NCI-H2029 (cell line): ENCODE data around the gene SRGN.
A peak's percentile ranks its signal among the peaks of the same experiment; 100 is the strongest.

Experiments used
- DNase-seq: peaks from one replicate; lab custom pipeline; 2025; lab: John Stamatoyannopoulos, UW

Gene SRGN

GRCh38 chr10:69090685-69091084, 2.8 kb downstream of the SRGN start:
- no peak for DNase-seq

DNA sequence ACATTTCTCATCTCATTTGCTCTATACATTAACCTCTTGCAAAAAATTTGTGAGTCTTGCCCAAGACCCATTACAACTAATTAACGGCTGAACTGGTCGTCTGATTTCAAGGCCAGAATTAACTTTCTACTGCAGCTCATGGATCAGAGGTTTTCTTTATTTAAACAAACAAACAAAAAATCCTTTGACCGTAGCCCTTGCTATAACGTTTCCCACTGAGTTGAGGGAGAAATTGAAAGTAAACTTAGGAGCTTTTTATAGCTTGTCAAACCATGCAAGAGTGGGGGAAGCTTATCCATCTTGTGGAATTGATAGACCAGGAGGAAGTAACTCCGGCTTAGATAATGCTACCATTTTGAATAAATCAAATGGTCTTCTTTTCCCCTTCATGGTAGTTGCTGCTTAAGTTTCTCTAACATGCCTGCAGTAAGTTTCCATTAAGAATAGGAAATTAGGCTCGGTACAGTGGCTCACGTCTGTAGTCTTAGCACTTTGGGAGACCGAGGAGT, 3.3 kb downstream of the SRGN start:
- no peak for DNase-seq

GRCh38 chr10:69092959-69093850, 5.3 kb downstream of the SRGN start:
- peak; percentile 9 for DNase-seq

GRCh38 chr10:69093933-69094332, 6.0 kb downstream of the SRGN start:
- DNase-seq: no peak

- DNase-seq: no peak
Measured at GRCh38 chr10:69096045-69096444, 8.1 kb downstream of the SRGN start.

GRCh38 chr10:69097729-69098128, 9.8 kb downstream of the SRGN start:
- DNase-seq: no peak

GRCh38 chr10:69100136-69100872, 12.4 kb downstream of the SRGN start:
- DNase-seq: no peak

DNA sequence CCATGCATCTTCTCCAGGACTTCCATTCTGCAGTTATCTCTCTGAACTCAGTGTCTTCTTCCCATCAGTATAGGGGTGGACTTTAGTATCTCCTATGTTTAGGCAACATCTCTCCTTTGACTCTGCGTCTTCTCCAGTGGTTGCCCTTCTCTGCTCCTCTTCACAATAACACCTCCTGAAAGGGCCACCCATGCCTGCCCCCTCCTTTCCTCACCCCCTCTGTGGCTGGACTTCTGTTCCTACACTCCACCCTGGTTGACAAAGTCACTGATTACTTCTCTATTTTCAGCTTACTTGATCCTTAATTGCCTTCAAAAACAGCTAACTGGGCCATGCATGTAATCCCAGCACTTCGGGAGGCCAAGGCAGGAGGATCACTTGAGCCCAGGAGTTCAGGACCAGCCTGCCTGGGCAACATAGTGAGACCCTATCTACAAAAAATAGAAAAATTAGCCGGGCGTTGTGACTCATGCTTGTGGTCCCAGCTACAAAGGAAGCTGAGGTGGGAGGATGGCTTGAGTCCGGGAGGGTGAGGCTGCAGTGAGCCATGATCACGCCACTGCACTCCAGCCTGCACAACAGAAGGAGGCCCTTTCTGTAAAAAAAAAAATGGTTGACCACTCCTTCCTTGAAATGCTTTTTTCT, 13.7 kb downstream of the SRGN start:
- DNase-seq: no peak

- DNase-seq: no peak
Measured at GRCh38 chr10:69102440-69102839, 14.5 kb downstream of the SRGN start.

DNA sequence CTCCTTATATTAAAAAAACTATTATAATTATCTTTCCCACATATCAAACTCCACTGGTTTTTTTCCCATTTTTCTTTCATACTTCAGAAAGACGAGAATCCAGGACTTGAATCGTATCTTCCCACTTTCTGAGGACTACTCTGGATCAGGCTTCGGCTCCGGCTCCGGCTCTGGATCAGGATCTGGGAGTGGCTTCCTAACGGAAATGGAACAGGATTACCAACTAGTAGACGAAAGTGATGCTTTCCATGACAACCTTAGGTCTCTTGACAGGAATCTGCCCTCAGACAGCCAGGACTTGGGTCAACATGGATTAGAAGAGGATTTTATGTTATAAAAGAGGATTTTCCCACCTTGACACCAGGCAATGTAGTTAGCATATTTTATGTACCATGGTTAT, 15.9 kb downstream of the SRGN start:
- no peak for DNase-seq

GRCh38 chr10:69104994-69105790, 17.3 kb downstream of the SRGN start:
- no peak for DNase-seq

DNA sequence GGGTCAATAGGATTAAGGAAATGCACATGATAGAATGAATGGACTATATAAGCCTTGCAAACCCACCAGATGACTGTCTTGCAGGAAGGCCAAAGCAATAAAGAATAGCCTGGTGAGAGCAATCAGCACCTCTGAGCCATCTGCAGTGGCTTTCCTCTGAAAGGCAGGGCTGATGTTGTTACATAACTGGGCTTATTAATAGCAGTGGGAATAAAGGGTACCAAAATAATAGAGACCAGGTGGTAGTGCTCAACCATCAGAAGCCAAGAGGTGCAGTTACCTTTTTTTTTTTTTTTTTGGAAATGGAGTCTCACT, 19.2 kb downstream of the SRGN start:
- DNase-seq: no peak

DNA sequence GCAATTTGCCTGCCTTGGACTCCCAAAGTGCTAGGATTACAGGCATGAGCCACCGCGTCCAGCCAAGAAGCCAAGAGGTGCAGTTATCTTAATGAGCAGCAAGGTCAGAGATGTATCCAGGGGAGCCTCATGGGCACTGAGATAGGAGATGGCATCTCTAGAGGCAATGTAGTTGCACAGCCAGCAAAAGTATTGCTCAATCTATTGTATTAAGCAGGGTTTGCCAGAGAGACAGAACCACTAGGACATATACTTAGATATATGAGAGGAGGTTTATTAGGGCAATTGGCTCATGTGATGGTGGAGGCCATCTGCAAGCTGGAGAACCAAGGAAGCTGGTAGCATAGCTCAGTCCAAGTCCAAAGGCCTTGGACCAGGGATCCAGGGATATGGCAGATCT, 19.8 kb downstream of the SRGN start:
- no peak for DNase-seq

DNA sequence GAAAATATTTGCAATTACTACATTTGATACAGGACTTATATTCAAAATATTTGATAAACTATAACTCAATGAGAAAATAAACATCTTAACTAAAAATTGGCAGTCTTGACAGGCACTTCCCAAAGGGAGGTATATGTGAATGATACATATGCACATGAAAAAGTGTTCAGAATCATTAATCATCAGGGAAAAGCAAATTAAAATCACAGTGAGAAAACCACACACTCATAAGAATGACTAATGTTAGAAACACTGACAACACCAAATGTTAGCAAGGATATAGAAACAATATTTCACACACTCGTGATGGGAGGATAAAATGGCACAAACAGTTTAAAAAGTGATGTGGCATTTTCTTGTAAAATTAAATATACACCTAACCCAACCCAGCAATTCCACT, 32.0 kb downstream of the SRGN start:
- no peak for DNase-seq

GRCh38 chr10:69123306-69123746, 35.4 kb downstream of the SRGN start:
- peak; percentile 6 for DNase-seq

DNA sequence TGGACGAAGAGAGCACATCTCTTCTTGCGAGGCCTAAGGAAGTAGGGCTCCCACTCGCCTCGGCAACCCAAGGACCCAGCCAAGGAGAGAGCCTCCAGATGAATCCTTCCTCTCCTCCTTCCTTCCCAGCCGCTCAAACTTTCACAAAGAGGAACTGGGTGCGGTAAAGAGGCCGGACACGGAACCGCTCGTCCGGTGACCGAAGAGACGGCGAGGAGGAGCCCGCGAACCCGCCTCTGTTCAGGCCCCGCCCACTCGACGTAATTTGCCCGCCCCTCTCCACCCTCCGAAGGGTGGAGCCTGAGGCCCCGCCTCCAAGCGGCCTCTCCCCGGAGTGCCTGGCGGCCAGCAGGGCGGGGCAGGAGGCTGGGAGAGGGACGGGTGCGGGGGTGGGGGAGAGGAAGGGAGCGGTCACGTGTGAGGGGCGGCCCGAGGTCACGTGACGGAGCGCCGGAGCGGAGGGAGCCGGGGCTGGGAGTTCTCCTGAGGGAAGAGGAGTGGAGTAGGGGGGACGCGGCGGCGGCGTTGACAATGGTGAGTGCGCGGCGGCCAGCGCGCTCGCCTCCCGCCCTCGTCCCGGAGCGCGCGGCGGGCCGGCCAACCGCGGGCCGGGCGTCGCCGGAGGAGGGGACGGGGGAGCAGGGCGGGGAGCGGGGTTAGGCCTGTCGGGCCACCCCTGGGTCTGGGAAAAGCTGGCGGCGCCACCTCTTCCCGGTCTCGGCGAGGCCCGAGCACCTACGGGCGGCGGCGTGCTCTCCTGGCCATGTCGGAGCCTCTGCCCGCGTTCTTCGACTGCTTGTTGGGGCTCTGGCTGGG, 36.1 kb downstream of the SRGN start, which contains the start of gene VPS26A:
Gene VPS26A, plus strand, starts transcription at position 432 of the 816 bp plus-strand sequence. Its CDS starts 100 bp downstream, at position 532.
- DNase-seq: peak; percentile 91

DNA sequence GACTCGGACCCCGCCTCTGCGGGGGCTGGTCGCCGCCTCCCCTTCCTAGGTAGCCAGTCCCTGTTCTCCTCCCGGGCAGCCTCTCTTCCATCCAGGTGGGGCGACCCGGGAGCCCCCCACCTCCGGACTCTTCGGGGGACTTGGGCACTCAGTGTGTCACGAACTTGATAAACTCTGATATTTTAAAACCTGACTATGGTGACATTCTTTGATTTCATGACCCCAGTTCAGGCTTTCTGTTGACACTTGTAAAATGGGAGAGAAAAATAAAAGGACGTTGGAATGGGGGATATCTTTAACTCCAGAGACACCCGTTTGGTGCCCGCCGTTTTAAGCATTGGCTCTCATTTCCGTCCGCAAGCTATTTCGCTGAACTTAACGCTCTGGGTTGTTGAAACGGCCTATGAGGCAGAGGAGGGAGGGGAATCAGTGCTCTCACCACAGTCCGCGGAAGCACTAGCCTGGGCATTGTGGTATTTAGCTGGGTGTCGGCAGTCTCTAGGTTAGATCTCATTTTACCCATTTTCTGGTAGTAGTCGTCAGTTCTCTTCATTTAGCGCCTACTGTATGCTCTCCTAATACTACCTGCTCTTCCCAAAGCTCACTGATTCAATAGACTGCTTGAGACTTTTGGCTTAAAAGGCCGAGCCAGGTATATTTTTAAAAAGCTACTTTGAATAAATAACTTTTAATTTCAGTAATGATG, 36.8 kb downstream of the SRGN start:
- DNase-seq: peak; percentile 3

DNA sequence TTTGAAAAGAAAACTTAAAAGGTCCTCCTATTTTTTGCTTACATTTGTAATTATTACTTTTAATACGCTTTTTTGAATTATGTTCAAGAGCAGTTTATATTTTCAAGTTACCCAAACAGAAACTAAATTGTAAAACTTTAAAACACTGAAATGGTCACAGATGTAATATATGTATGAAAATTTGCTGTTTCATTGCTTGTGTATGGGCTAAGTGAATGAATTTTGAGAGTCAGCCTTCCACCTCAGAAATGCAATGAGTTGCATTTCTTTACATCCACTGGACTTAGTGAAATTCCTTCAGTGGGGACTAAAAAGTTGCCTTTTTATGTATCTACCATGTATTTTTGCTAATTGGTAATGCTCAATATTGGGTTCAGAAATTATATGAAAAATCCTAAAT, 37.7 kb downstream of the SRGN start:
- no peak for DNase-seq

- no peak for DNase-seq
Measured at GRCh38 chr10:69130251-69130650, 42.3 kb downstream of the SRGN start.

DNA sequence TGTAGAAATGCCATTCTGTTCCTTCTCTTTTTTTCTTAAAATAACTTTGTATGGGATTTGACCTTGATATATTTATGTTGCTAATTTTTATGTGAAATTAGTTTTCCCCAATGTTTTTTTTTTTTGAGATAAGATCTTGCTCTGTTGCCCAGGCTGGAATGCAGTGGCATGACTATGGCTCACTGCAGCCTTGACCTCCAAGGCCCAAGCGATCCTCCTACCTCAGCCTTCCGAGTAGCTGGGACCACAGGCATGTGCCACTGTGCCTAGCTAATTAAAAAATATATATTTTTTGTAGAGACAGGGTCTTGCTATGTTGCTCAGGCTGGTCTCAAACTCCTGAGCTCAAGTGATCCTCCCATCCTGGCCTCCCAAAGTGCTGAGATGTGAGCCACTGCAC, 52.1 kb downstream of the SRGN start:
- no peak for DNase-seq
